Lower leg skin (tissue), 4 donors: ENCODE measurements around the gene PRDM16. TPM values are rescaled to one million over a fixed set of nuclear protein-coding genes. Genes with fewer than 3 reads are reported as not detected.

Experiments used
- DNase-seq, 2 donors: peaks; one replicate each; pipeline ENCODE4 v3.0.0-alpha.2; 2019; ENCODE audit warnings: low spot score in 2 of 2
- H3K4me3 ChIP-seq: fragments of 200-600 bp; sonication (generic); 2 replicates; pipeline ENCODE4 v1.5.1; 2017; ENCODE audit warnings: mild to moderate bottlenecking, low read depth; ENCODE audit not compliant: poor library complexity, severe bottlenecking
- CTCF ChIP-seq, 3 donors: fragments of 450-650 bp; IDR thresholded peaks; one replicate each; pipeline ENCODE4 v1.5.1; 2016; ENCODE audit warnings: antibody characterized with exemption in 3 of 3, mild to moderate bottlenecking in 3 of 3, moderate library complexity in 2 of 3
- POLR2A ChIP-seq, 2 donors: fragments of 450-650 bp; IDR thresholded peaks; one replicate each; pipeline ENCODE4 v1.6.1; 2016 to 2017; ENCODE audit warnings: antibody characterized with exemption in 2 of 2, mild to moderate bottlenecking in 1 of 2, moderate library complexity in 1 of 2
- WGBS, 2 donors: methylation state at CpG; one replicate each; pipeline ENCODE4 v1.1.5; 2018; 5-methylcytosine and 5-hydroxymethylcytosine counted together
- intact Hi-C: fragments of 100-400 bp; cut with DNase I; formaldehyde crosslinking; loops from one replicate; pipeline ENCODE4 v1.15.0; 2023; ENCODE audit warnings: low total_unique reads
- total RNA-seq, 4 donors: library from RNA; depleted of rRNA; stranded (reverse); fragments of >200 nt; gene quantifications; one replicate each; pipeline ENCODE4 v1.1.0, GENCODE V29; 2016

The PRDM16 gene
- total RNA-seq, 4 donors from 2014 or later = 0.08 to 0.91 (median 0.56) TPM; not detected in 1

DNA sequence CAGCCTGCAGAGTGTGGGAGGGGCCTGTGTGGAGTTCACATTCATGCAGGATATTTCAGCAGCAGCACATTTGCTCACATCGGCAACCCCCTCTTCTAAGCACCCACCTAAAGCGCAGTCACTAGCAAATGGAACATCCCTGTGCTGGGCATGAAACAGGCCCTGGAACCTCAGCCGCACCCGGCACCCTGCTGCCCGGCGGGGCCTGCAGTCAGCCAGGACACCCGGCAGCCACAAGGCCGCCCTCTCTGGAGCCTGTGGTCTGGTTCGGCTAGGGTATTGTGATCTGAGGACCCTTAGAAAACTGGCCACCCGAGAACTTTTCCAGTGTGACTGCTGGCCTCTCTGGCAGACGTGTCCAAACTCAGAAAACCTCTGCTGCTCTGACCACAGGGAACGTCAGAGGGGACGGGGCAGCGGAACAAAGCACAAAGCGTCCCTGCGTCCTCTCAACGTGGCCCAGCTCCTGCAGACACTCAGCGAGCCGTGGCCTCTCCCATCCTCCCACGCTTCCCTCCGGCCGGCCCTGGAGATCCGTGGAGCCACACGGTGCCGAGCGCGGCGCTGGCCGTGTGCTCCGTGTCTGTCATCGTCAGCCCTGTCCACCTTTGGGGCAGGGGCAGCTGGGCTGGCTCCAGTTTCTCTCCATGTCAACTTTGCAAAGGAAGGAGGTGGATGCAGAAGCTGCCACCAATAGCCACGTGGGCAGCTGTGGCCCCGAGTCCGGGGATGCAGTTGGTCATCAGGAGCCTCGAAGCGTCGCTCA is 209.6 kb downstream of the PRDM16 start:
- intact Hi-C loops = no loop called here
- WGBS, 2 donors = 86 to 89% methylated on average over 28 to 37 of the region's 37 CpGs
- no peak for DNase-seq
- no peak overlapping the region for H3K4me3 ChIP-seq
- TF ChIP-seq CTCF (IDR thresholded peaks at IDR 0.05) = no peak
- TF ChIP-seq POLR2A (IDR thresholded peaks at IDR 0.05) = no peak

DNA sequence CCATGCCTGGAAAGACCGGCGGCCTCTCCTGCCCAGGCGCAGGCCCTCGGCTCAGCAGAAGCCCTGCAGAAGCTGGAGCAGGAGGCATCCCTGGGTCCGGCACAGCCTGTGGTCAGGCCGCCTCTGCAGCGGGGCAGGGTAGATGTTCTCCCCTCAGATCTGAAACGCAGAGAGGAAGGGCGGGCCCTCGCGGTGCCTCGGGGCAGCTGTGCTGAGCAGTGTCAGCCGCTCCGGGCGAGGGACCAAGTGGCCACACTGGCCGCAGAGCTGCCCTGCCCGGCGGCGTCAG is 210.1 kb downstream of the PRDM16 start:
- WGBS, 2 donors = 79 to 83% methylated on average over 8 to 18 of the region's 19 CpGs
- TF ChIP-seq CTCF (IDR thresholded peaks at IDR 0.05) = no peak
- no peak for TF ChIP-seq POLR2A (IDR thresholded peaks at IDR 0.05)
- intact Hi-C loops = no loop called here
- no peak overlapping the region for H3K4me3 ChIP-seq
- DNase-seq = no peak

DNA sequence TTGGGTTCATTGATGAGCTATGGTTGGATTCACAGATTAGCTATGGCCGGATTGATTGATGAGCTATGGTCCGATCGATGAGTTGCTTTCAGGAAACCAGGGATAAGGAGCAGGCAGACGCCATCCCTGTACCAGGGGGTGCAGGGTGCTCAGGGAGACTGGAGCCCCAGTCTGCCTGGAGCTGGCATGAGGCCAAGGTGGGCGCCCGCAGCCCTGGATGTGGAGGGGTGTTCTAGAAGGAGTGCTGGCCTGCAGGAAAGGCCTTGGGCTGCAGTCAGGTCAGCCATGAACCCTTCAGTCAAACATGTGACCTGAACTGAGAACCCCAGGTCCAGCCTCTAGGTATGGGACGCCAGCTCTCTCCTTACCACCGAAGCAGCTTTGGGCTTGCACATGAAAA is 212.7 kb downstream of the PRDM16 start:
- intact Hi-C loops = no loop called here
- no peak for DNase-seq
- no peak for TF ChIP-seq POLR2A (IDR thresholded peaks at IDR 0.05)
- no peak for TF ChIP-seq CTCF (IDR thresholded peaks at IDR 0.05)
- 88% methylated on average over 8 of the region's 8 CpGs for WGBS, 2 donors
- no peak overlapping the region for H3K4me3 ChIP-seq

- WGBS, 2 donors = 80 to 92% methylated on average over 5 to 8 of the region's 9 CpGs
- no peak overlapping the region for H3K4me3 ChIP-seq
- TF ChIP-seq CTCF (IDR thresholded peaks at IDR 0.05) = no peak
- TF ChIP-seq POLR2A (IDR thresholded peaks at IDR 0.05) = no peak
- intact Hi-C loops = no loop called here
- DNase-seq = no peak
Measured at GRCh38 chr1:3282186-3282585, 213.2 kb downstream of the PRDM16 start.

- no peak for DNase-seq
- intact Hi-C loops = no loop called here
- no peak for TF ChIP-seq CTCF (IDR thresholded peaks at IDR 0.05)
- no peak for TF ChIP-seq POLR2A (IDR thresholded peaks at IDR 0.05)
Measured at GRCh38 chr1:3282656-3283430, 213.8 kb downstream of the PRDM16 start.

More at GRCh38 chr1:3282656-3283430, 213.8 kb downstream of the PRDM16 start:
- WGBS, 2 donors = 77 to 78% methylated on average over 14 to 23 of the region's 24 CpGs
- H3K4me3 ChIP-seq = no peak overlapping the region
